ENCODE results near the gene SLC6A8.
"Not testable (repeated sequence)": the region's sequence is repeated elsewhere in the genome, so short reads cannot be mapped to it uniquely, and the experiment has no call there.

The SLC6A8 gene

DNA sequence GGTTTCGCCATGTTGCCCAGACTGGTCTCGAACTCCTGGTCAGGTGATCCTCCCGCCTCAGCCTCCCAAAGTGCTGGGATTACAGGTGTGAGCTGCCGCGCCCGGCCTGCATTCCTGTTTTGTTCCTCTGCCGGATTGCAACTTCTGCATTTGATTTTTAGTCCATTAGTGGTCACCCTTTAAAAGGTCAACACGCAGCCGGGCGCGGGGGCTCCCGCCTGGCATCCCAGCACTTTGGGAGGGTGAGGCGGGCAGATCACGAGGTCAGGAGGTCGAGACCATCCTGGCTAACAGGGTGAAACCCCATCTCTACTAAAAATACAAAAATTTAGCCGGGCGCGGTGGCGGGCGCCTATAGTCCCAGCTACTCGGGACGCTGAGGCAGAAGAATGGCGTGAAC, 42.4 kb downstream of the SLC6A8 start:
- DNase-seq = not testable (repeated sequence)

DNA sequence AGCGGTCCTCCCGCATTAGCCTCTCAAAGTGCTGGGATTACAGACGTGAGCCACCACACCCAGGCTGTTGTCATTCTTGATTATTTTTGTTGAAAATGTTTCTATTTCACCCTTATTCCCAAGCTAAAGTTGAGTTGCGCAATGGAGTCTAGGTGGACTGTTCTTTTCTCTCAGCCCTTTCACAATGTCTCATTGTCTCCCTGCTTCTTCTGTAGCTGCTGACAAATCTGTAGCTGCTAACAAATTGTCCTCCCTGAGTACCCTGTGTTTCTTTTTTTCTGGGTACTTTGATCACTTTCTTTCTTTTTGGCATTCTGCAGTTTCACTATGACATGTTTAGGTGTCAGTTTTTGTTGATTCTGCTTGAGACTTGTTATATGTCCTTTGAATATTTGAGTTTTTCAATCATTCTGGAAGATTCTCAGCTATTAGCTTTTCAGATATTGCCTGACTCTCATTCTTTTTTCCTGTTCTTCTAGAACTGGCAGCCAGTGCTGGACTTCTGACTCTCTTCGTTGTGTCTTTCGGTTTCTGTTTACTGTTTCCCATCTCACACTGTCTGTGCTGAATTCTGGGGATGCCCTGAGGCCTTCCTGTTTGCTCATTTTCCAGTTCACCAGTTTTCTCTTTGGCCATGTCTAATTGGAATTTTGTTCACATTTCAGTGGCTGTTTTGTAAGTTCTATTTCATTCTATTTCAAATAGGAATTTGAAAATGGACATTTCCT, 43.6 kb downstream of the SLC6A8 start:
- DNase-seq = no peak

DNA sequence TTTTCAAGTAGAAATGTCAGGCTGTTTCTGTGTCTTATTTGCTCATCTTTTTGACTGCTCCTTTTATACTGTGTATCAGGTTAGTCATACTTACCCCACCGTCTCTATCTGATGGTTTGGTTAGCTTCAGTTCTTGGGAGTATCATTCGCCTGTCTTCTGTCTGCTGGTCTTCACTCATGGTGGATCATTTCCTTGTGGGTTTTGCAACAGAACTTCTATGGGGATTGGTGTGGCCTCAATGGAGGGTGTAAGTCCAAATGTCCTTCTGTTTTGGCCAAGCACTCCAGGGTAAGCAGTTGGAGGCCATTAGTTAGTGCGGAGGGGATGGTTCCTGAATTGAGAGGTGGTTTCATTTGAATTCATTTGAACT, 44.1 kb downstream of the SLC6A8 start:
- DNase-seq = no peak

DNA sequence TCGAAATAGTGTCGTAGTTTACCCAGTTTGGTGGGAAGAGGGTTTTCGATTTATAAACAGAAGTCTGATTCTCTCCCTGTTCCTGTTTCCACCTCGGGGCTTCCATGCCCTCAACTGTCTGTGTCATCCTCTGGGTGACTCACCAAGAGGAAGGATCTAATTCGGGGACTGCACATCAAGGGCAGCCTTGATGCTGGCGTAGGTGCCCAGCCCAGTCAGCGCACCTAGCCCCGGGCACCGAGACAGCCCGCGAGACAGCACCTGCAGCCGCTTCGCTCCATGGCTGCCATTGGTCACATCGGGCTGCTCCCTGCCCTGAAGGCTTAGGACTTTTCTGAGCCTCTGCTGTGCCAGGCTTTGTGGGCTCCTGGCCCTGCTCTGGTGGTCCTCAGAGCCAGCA, 44.7 kb downstream of the SLC6A8 start:
- peak in 2 of 51 donors; percentile 1 to 3 for DNase-seq

DNA sequence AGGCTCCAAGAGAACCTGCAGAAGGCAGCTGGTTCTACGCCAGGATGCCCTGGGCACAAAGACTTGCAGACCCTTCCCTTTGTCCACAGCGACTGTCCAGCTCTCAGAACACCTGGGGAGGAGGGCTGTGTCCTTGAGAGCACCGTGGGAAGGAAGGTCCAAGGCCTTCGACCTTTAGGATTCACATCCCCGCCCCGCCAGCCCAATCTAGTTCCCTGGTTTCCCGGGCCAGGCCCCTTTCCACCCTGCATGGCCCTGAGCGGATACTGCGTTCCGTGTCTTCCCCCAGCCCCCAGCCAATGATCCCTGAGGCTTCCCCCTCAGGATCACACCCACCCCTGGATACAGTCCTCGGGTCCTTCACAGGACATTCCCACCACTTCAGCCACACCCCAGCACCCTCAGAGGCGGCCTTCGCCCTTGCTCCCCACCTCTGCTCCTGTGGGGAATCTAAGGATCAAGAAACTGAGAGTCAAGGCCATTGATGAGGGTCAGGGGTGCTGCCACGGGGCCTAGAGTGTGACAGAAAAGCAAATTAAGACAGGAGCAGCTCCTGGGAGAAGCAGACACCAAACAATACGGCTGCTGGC, 46.0 kb downstream of the SLC6A8 start:
- DNase-seq = no peak

DNA sequence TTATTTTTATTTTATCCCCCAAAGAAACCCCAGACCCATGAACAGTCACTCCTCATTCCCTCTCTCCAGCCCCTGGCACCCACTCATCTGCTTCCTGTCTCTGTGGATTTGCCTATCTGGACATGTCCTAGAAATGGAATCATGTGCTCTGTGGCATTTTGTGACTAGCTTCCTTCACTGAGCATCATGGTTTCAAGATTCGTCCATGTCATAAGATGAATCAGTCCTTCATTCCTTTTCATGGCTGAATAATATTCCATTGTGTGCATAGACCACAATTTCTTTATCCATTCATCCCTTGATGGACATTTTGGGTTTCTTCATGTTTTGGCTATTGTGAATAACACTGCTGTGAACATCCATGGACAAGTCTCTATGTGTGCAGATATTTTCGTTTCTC, 47.1 kb downstream of the SLC6A8 start:
- no peak for DNase-seq

DNA sequence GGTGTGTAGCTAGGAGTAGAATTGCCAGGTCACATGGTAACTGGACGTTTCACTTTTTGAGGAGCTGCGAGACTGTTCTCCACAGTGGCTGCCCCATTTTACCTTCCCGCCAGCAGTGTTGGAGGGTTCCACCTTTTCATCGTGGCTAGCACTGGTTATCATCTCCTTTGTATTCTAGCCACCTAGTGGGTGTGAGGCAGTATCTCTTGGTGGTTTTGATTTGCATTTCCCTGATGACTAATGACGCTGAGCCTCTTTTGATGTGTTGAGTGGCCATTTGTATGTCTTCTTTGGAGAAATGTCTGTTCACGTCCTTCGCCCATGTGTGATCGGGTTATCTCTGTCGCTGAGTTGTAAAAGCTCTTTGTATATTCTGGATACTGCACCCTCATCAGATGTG, 47.5 kb downstream of the SLC6A8 start:
- DNase-seq = no peak

DNA sequence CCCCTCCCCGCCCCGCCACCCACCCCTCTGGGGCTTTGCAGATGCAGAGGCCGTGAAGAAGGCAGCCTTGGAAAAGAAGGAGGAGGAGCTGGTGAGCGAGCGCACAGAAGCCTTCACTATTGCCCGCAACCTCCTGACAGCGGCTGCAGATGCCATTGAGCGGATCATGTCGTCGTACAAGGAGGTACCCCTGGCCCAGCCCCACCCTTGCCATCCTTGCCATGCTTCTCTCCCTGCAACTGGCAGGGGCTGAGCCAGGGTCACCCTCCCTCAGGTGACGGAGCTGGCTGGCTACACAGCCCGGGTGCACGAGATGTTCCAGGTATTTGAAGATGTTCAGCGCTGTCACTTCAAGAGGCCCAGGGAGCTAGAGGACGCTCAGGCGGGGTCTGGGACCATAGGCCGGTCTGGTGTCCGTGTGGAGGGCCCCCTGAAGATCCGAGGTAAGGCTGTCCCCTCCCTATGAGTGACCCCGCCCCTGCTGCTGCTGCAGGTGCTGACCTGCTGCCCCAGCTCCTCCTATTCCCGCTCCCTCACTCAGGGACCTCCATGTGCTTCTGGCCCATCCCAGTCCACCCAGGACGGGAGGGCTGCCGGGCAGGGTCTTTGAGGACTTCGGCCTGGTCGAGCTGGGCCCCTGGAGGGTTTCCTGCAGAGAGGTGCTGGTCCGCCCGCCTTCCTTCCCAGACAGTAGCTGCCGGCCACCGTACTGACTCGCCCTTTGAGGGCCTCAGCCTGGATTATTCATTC, 48.5 kb downstream of the SLC6A8 start:
- no peak for DNase-seq

- DNase-seq = no peak
Measured at GRCh38 chrX:153736871-153737441, 49.2 kb downstream of the SLC6A8 start.

- DNase-seq = no peak
Measured at GRCh38 chrX:153738056-153738605, 50.4 kb downstream of the SLC6A8 start.

GRCh38 chrX:153739754-153740486, 52.2 kb downstream of the SLC6A8 start:
- DNase-seq = no peak

GRCh38 chrX:153740631-153741222, 53.0 kb downstream of the SLC6A8 start:
- DNase-seq = no peak

DNA sequence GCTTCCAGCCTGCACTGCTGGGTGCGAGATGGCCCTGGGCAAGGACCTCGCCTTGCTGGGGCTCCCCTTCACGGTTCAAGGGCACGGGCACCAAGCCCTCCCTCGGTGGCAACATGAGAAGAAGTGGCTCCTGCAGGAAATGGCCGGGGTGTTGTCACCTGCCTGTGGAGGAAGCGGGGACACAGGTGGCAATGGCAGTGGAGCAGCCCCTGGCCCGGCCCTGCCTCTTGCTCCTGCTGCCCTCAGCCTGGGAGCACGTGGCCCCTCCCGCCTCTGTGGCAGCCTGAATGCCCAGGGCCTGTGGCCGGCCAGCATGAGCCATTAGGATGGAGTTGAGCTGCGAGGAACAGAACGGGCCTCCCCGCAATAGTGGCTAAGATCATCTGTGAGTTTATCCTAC, 53.7 kb downstream of the SLC6A8 start:
- no peak for DNase-seq

GRCh38 chrX:153742111-153742510, 54.4 kb downstream of the SLC6A8 start:
- not testable (repeated sequence) for DNase-seq

- not testable (repeated sequence) for DNase-seq
Measured at GRCh38 chrX:153742796-153743467, 55.2 kb downstream of the SLC6A8 start.

GRCh38 chrX:153743468-153744209, 55.9 kb downstream of the SLC6A8 start:
- DNase-seq = not testable (repeated sequence)

DNA sequence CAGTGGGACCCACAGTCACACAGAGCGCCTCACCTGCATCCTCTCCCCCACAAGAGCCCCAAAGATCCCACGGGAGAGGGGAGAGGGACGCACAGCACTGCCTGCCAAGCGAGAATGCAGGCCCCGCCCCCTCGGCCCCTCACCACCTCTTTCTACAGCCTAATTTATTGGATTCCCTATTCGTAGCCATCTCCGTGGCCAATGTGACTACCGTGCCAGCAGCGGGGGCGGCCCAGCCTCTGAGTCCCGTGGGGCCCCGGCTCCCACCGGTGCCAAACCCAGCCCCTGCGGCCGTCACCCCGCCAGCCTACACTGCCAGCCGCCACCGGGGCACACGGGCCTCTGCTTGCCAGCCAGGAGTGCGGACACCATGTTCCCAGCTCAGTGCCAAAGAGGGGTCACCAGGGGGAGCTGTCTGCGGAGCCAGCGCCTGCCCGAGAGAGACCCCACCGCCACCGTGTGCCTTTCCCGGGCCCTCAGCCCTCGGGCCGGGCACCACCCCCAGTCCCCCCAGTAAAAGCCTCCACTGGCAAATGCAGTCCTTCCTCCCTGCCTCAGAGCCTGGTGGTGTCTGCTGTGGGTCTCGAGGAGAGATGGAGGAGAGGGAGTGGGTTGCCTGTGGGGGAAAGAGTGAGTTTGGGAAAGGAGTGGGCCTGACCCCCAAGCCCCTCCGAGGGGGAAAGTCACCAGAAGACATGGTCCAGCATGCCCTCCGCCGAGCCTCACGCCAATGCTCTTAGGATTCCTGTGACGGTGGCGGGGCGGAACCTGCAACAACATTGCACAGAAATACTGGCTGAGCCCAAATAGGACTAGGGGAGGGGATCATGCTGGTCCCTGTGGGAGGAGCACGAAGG, 56.7 kb downstream of the SLC6A8 start:
- DNase-seq = peak in 5 of 51 donors; percentile 12 to 31 (median 25)

GRCh38 chrX:153745067-153745433, 57.3 kb downstream of the SLC6A8 start:
- DNase-seq = not testable (repeated sequence)
